Measurements from ENCODE around the gene PRKAG2. TPM values are rescaled to one million over a fixed set of nuclear protein-coding genes. Genes with fewer than 3 reads are reported as not detected.

PRKAG2 gene
- total and polyA plus RNA-seq, 2 of the 8 experiments (the other 6 are each of a cell fraction or from before 2014, with no cell fraction given), result 7.5 to 18.1 TPM

DNA sequence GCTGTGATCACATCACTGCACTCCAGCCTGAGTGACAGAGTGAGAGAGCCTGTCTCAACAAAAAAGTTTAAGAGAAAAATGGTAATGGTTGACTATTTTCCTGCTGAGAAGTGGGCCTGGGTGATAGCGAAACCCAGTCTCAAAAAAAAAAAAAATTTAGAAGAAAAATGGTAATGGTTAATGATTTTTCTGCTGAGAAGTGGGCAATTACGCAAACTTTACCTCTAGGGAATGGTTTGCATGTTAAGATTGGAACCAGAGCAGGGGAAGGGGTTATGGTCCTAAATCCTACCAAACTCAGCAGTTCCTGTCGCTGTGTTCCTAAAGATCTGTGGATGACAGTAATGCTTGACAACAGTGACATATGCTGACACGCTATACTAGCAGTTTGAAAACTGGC is 226.8 kb downstream of the PRKAG2 start (continued):
- no peak for TF ChIP-seq ATF3 (IDR thresholded peaks at IDR 0.05; ENCODE audit: insufficient read depth, low read depth, low read length)
- no peak for TF ChIP-seq CBX5 (IDR thresholded peaks at IDR 0.05; ENCODE audit: low read depth, low read length)
- TF ChIP-seq TEAD4 (IDR thresholded peaks at IDR 0.05; ENCODE audit: low read depth, low read length), result no peak
- TF ChIP-seq PHF8 (conservative IDR thresholded peaks at IDR 0.05; ENCODE audit: low read depth, low read length), result no peak
- no peak for TF ChIP-seq NRF1 (IDR thresholded peaks at IDR 0.05; ENCODE audit: low read depth, low read length)

Data from H1 (cell line).